Smooth muscle cell (in vitro differentiated cells): ENCODE results near the gene ANP32B. TPM values are rescaled to one million over a fixed set of nuclear protein-coding genes. Genes with fewer than 3 reads are reported as not detected.

Experiments
- DNase-seq: peaks from one replicate; lab custom pipeline; 2025; ENCODE audit not compliant: unreplicated experiment; lab: John Stamatoyannopoulos, UW
- H2AFZ ChIP-seq: fragments of 200-600 bp; sonication (generic); 2 replicates; pipeline ENCODE4 v1.6.0; 2016; ENCODE audit warnings: antibody characterized with exemption, low read depth, mild to moderate bottlenecking
- H3F3A ChIP-seq: fragments of 200-600 bp; sonication (generic); 2 replicates; pipeline ENCODE4 v1.6.0; 2017; ENCODE audit warnings: antibody characterized with exemption, low read depth
- H3K27ac ChIP-seq: fragments of 200-600 bp; sonication (generic); 2 replicates; pipeline ENCODE4 v1.5.1; 2016; ENCODE audit warnings: low read depth, mild to moderate bottlenecking
- H3K27me3 ChIP-seq: fragments of 200-600 bp; sonication (generic); 2 replicates; pipeline ENCODE4 v1.6.1; 2016; ENCODE audit warnings: low read depth, mild to moderate bottlenecking
- H3K36me3 ChIP-seq: fragments of 200-600 bp; sonication (generic); 2 replicates; pipeline ENCODE4 v1.5.1; 2016; ENCODE audit warnings: low read depth
- H3K4me1 ChIP-seq: fragments of 200-600 bp; sonication (generic); 2 replicates; pipeline ENCODE4 v1.5.1; 2016; ENCODE audit warnings: low read depth
- H3K4me2 ChIP-seq: fragments of 200-600 bp; sonication (generic); 2 replicates; pipeline ENCODE4 v1.6.0; 2016; ENCODE audit warnings: mild to moderate bottlenecking
- H3K4me3 ChIP-seq: fragments of 200-600 bp; sonication (generic); 2 replicates; pipeline ENCODE4 v1.5.1; 2016; ENCODE audit warnings: mild to moderate bottlenecking
- H3K79me2 ChIP-seq: fragments of 200-600 bp; sonication (generic); 2 replicates; pipeline ENCODE4 v1.6.0; 2016; ENCODE audit warnings: low read depth, mild to moderate bottlenecking
- H3K9ac ChIP-seq: fragments of 200-600 bp; sonication (generic); 2 replicates; pipeline ENCODE4 v1.6.0; 2016; ENCODE audit warnings: low read depth
- H3K9me3 ChIP-seq: fragments of 200-600 bp; sonication (generic); replicated peaks from 2 replicates; pipeline ENCODE4 v1.5.1; 2016; ENCODE audit warnings: low read depth
- H4K20me1 ChIP-seq: fragments of 200-600 bp; sonication (generic); 2 replicates; pipeline ENCODE4 v1.6.0; 2016; ENCODE audit warnings: low read depth
- WGBS: methylation state at CpG from one replicate; pipeline ENCODE4 v1.1.7; 2016; ENCODE audit warnings: low lambda C conversion rate; 5-methylcytosine and 5-hydroxymethylcytosine counted together
- polyA plus RNA-seq: library from polyadenylated mRNA; unstranded; fragments of >200 nt; fragmentation: Nextera tagmentation; extraction: Ambion mirVana; gene quantifications from 2 replicates; pipeline ENCODE4 v1.2.1, GENCODE V29; 2016
- total RNA-seq: library from RNA; depleted of rRNA; stranded (reverse); fragments of >200 nt; gene quantifications from 2 replicates; pipeline ENCODE4 v1.2.3, GENCODE V29; 2014
- TF ChIP-seq, protein P1 (sequence below): fragments of 200-600 bp; sonication (generic); IDR thresholded peaks from 2 replicates; pipeline ENCODE4 v1.5.1; 2017; ENCODE audit warnings: borderline replicate concordance, mild to moderate bottlenecking, antibody characterized with exemption; ENCODE audit not compliant: insufficient read depth, poor library complexity, severe bottlenecking

The ANP32B gene
- total and polyA plus RNA-seq, 2 experiments from 2014 or later, result 21.3 to 52.4 TPM

DNA sequence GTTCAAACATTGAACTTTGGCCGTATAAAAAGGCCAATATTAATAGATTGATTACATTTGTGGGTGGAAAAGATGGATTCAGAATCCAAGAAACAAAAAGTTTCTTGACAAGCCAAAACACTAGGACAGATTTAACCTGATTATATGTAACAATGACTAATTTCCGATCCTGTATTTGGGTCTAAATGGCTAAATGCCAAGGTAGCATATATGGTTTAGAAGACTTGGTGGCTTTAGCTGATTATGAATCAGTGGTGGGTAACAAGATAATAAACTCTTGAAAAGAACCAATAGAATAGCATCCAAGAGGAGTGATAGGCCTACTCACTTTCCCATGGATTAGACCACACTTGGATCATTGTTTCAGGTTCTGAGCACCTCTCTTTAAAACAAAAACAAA lies 21.8 kb upstream of the ANP32B start:
- Histone ChIP-seq H2AFZ (no peak overlapping the region), H3K9ac (no peak overlapping the region), H4K20me1 (no peaks in the 10 kb centered on the region), H3K79me2 (no peaks in the 10 kb centered on the region), H3K9me3 (no peaks in the 10 kb centered on the region), H3K27me3 (peaks cover 24% of the 10 kb centered on the region), H3K36me3 (no peaks in the 10 kb centered on the region), H3F3A (no peaks in the 10 kb centered on the region), H3K27ac (no peak overlapping the region), H3K4me3 (no peak overlapping the region), H3K4me1 (no peaks in the 10 kb centered on the region), H3K4me2 (no peak overlapping the region)
- no peak for DNase-seq
- 99% methylated on average over 2 of the region's 2 CpGs for WGBS
- TF ChIP-seq, protein P1, sequence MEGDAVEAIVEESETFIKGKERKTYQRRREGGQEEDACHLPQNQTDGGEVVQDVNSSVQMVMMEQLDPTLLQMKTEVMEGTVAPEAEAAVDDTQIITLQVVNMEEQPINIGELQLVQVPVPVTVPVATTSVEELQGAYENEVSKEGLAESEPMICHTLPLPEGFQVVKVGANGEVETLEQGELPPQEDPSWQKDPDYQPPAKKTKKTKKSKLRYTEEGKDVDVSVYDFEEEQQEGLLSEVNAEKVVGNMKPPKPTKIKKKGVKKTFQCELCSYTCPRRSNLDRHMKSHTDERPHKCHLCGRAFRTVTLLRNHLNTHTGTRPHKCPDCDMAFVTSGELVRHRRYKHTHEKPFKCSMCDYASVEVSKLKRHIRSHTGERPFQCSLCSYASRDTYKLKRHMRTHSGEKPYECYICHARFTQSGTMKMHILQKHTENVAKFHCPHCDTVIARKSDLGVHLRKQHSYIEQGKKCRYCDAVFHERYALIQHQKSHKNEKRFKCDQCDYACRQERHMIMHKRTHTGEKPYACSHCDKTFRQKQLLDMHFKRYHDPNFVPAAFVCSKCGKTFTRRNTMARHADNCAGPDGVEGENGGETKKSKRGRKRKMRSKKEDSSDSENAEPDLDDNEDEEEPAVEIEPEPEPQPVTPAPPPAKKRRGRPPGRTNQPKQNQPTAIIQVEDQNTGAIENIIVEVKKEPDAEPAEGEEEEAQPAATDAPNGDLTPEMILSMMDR, result no peak

DNA sequence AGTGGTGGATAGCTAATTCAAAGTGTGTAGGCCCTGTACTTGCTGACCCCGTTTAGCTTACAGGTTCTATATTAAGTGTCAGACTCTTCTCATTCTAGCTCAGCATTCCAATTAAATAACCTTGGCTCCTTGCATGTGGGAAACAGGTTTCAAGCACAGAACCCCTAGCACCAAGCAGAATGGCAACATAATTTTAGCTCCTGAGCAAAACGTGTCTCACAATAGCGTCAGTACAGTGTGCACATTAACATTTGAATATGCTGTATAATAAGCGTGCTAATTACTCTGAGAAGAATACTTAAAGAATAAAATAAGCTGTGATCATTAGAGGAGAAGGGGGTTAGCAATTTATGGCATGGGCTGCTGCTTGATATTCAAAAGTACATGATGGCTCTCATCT lies 21.0 kb upstream of the ANP32B start:
- Histone ChIP-seq H3K27me3 (peaks cover 25% of the 10 kb centered on the region), H3K9me3 (no peaks in the 10 kb centered on the region), H3K9ac (no peak overlapping the region), H3K79me2 (no peaks in the 10 kb centered on the region), H4K20me1 (no peaks in the 10 kb centered on the region), H2AFZ (no peak overlapping the region), H3K27ac (no peak overlapping the region), H3K4me1 (no peaks in the 10 kb centered on the region), H3K36me3 (no peaks in the 10 kb centered on the region), H3F3A (no peaks in the 10 kb centered on the region), H3K4me2 (no peak overlapping the region), H3K4me3 (no peak overlapping the region)
- WGBS, result 82% methylated on average over 4 of the region's 4 CpGs
- DNase-seq, result no peak
- TF ChIP-seq, protein P1, result no peak

DNA sequence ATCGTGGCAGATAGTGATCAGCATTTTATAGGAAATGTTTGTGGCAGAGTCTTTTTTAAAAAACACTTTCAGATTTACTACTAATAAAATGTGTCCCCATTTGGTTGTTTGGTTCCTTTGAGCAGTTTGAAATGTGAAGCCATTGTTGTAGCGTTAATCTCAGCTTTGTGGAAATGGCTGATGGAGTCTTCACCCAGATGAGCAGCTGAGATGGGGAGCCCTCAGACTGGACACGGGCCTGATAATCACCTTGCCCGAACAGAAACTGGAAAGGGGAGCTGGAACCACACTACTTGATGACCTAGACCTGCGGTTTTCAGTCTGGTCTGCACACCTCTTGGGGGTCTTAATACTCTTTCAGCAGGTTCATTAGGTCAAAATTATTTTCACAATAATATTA lies 20.6 kb upstream of the ANP32B start:
- TF ChIP-seq, protein P1, result no peak
- Histone ChIP-seq H3K79me2 (no peaks in the 10 kb centered on the region), H3F3A (no peaks in the 10 kb centered on the region), H4K20me1 (no peaks in the 10 kb centered on the region), H3K27ac (no peak overlapping the region), H3K36me3 (no peaks in the 10 kb centered on the region), H2AFZ (no peak overlapping the region), H3K9me3 (no peaks in the 10 kb centered on the region), H3K9ac (no peak overlapping the region), H3K4me3 (no peak overlapping the region), H3K27me3 (peaks cover 27% of the 10 kb centered on the region), H3K4me1 (no peaks in the 10 kb centered on the region), H3K4me2 (no peak overlapping the region)
- DNase-seq, result no peak
- 89% methylated on average over 5 of the region's 5 CpGs for WGBS

DNA sequence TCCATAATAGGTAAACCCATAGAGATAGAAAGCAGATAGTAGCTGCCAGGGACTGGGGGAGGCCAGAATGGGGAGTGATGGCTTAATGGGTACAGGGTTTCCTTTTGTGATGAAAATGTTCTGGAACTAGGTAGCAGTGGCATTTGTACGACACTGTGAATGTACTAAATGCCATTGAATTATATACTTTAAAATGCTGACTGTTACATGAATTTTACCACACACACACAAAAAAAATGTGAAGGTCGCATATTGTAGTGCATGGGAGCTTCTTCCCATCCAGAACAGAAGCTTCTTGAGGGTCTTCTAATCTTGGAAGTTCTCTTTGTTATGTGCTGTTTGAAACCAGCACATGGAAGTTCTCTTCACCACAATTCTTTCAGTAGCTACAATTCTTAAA lies 19.9 kb upstream of the ANP32B start:
- Histone ChIP-seq H3K9ac (no peak overlapping the region), H2AFZ (no peak overlapping the region), H3K4me1 (no peaks in the 10 kb centered on the region), H3K9me3 (no peaks in the 10 kb centered on the region), H3K27me3 (peaks cover 27% of the 10 kb centered on the region), H4K20me1 (no peaks in the 10 kb centered on the region), H3F3A (no peaks in the 10 kb centered on the region), H3K4me2 (no peak overlapping the region), H3K27ac (no peak overlapping the region), H3K4me3 (no peak overlapping the region), H3K79me2 (no peaks in the 10 kb centered on the region), H3K36me3 (no peaks in the 10 kb centered on the region)
- TF ChIP-seq, protein P1, result no peak
- 74% methylated on average over 2 of the region's 2 CpGs for WGBS
- DNase-seq, result no peak
